Measurements from ENCODE around the gene VTI1B.

DNA sequence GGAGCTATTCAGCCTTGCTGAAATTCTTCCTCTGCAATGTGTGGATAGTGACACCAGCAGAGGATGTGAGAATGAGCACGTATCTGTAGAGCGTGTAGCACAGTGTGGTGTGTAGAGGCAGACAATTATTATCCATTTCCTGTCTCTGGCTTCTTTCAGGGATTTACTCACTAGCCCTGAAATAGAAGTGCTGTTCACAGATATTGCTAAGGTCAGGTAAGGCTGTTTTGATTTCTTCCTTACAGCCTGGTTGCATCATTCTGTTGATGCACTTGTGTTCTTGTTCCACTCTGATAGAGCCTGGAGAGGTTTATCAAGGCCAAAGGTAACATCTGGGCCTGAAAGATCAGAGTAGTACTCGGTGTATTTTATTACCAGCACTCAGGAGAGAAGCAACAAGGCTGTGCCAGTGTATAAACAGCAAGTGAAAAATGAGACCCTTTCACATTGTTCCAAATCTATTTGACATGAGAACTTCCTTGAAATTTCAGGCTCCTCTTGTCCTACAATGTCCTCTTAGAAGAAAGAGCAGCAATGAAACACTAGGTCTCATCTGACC, 38.0 kb downstream of the VTI1B start:
- TF ChIP-seq CTCF (IDR thresholded peaks at IDR 0.05; ENCODE audit: low read depth, low read length, poor library complexity, severe bottlenecking) (no peak), EZH2phosphoT487 (IDR thresholded peaks at IDR 0.05; ENCODE audit: borderline replicate concordance, low read length) (no peak)

Measured in DOHH2 (cell line).